NCI-H2171 treated with DMSO at 0.1 percent for 48 hours (cell line): Measurements from ENCODE around the gene PALLD.
"Not testable (repeated sequence)": the region's sequence is repeated elsewhere in the genome, so short reads cannot be mapped to it uniquely, and the experiment has no call there.

Experiments
- DNase-seq: peaks from one replicate; lab custom pipeline; 2025; lab: John Stamatoyannopoulos, UW

Gene PALLD

GRCh38 chr4:168908093-168908492 lies 411.2 kb downstream of the PALLD start:
- DNase-seq = no peak

DNA sequence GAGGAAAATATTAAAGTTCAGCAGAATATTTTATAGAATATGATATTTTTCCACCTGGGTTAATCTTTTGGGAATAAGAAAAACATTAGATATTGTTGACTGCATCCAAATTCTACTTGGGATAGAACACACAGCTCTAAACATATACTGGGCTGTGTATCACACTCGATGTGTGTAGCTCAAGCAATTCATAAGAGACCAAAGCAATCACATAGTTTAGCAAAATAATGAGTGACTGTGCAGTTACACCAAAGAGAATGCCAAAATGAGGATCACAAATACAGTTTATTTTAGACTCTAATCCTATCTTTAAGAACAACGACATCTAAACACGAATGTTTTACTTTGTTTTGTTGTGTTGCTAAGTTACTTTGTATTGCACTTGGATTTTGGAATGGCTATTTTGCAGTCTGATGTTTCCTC lies 412.0 kb downstream of the PALLD start:
- no peak for DNase-seq

- no peak for DNase-seq
Measured at GRCh38 chr4:168914095-168914494, 417.2 kb downstream of the PALLD start.

DNA sequence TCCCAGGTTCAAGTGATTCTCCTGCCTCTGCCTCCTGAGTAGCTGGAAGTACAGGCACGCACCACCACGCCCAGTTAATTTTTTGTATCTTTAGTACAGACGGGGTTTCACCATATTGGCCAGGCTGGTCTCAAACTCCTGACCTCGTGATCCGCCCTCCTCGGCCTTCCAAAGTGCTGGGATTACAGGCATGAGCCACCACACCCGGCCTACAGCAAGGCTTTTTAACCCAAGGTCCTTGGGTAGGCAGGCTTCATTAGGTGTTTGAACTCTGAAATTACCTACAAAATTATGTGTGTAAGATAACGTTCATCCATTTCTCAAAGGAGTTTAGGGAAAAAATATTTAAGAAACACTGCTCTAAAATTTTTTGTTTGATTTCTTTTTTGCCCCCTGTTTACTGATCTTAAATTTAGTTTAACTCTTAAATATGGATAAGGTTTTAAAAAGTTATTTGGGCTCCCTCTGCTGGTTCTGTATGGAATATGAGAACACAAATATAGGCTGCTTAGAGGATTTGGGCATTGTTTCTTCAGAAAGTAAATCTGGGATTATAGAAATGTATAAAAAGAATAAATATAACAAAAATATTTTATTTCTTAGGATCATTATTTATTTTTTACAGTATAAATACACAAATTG lies 420.4 kb downstream of the PALLD start:
- peak; percentile 28 for DNase-seq

DNA sequence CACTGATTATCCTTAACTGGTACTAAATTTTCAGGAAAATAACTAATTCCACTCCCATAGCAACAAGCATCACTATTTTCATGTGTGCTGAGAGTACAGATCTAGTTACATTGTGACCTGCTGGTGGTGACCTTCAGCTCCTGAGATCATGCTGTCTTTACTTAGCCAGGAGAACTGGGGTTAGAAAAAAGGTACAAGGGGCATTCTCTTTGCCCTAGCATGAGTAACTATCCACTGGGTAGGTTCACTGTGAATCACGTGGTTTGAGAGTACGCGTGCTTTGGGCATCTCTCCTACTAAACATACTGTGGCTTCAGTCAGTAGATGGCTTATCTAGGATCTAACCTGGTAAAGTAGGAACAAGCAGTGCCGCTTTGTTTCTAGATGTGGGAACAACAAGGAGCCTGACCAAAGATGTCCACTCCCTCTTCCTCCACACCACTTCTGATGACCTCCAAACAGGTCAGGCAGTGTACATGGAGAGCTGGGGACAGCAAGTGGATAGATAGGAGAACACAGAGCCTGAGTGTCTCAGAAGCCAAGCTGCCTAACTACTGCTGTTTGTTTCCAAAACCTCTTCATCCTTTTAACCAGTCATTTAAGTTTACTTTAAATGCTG lies 423.0 kb downstream of the PALLD start:
- no peak for DNase-seq

DNA sequence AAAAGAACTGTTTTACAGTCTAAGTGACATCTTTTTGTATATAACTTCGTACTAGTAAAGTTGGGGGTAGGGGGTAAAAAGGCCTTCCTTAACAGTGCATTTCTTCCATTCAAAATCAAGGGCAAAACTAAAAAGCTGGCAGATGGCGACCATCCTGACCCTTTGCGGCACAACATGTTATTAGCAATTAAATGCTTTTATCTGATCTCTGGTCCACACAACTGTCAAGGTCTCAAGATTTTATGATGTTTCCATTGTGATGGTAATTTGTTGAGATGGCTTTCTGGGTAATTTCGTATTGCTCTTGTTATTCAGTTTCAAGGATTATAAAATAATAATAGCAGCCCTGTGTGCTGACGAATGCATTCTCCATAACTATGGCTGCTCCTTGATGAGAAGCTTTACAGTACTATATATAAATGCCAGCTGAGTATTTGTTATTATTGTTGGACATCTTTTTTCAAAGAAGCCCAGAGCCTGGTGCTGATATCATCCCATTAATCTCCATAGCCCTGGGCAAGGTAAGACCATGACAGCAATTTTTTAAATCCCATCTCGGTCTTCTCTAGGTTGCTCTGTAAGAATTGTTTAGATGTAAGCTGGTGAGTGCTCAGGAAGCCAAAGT lies 423.7 kb downstream of the PALLD start:
- no peak for DNase-seq

- peak; percentile 66 for DNase-seq
Measured at GRCh38 chr4:168923526-168924194, 426.8 kb downstream of the PALLD start.

GRCh38 chr4:168924667-168925066 lies 427.8 kb downstream of the PALLD start:
- DNase-seq = no peak

GRCh38 chr4:168925789-168926490 lies 429.1 kb downstream of the PALLD start:
- DNase-seq = no peak

GRCh38 chr4:168928346-168928745 lies 431.5 kb downstream of the PALLD start:
- DNase-seq = no peak

GRCh38 chr4:168928875-168929274 lies 432.0 kb downstream of the PALLD start:
- no peak for DNase-seq

DNA sequence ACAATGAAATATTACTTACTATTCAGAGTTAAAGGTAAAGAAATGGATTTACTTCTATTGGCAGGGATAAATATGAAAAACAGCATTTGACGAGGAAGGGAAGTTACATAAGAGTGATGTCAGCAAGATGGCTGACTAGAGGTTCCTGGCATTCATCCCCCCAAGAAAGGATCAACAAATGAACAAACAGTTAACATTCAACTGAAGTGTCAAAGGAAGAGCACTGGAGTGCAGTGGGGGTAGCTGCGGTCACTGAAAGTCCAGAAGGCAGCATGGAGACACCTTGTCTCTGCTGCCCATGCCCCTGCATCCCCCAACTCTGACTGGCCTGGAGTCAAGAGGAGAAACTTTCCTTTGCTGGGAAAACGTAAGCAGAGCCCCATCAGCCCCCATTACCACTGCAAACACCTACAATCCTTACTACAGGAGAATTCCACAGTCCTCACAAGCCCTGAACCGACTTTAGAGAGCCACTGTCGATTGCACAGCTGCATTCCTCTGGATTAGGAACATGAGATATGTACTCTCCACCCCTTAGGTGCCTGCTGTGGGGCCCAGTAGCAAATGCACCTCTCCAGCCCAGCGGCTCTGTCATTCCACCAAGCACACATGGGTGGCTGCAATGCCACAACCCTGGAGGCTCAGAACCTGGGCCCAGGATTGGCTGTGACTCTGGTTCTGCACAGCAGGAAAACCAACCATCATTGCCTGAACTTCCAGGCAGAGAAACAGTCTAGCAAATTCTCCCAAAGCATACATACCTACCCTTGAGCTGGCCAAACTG lies 433.8 kb downstream of the PALLD start:
- no peak for DNase-seq

GRCh38 chr4:168931215-168931650 lies 434.4 kb downstream of the PALLD start:
- no peak for DNase-seq

DNA sequence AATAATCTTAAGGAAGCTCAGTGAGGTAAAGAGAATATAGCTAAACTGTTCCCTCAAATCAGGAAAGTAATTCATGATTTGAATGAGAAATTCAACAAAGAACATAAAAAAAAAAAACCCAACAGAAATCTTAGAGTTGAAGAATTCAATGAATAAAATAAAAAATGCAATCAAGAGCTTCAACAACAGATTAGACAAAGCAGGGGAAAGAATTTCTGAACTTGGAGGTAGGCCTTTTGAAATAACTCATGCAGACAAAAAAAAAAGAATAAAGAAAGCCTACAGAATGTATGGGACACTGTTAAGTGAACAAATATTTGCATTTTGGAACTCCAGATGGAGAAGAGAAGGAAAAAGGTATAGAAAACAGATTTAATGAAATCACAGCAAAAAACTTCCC lies 435.3 kb downstream of the PALLD start:
- DNase-seq = no peak

GRCh38 chr4:168933423-168933822 lies 436.6 kb downstream of the PALLD start:
- DNase-seq = no peak

DNA sequence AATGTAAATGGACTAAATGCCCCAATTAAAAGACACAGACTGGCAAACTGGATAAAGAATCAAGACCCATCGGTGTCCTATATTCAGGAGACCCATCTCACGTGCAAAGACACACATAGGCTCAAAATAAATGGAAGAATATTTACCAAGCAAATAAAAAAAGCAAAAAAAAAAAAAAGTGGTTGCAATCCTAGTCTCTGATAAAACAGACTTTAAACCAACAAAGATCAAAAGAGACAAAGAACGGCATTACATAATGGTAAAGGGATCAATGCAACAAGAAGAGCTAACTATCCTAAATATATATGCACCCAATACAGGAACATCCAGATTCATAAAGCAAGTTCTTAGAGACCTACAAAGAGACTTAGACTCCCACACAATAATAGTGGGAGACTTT lies 440.6 kb downstream of the PALLD start:
- DNase-seq = not testable (repeated sequence)

DNA sequence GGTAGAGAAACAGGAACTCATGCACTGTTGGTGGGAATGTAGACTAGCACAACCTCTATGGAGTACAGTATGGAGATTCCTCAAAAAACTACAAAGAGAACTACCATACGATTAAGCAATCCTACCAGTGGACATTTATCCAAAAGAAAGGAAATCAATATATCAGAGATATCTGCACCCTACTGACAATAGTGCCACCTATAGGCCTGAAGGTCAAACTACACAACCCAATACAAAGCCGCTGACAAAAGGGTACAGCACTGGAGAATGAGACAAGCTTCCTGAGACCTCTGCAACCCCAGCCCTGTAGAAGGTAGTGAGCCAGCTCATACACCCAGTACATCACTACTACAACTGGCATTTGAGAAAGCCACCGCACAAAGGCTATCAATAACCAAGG lies 446.1 kb downstream of the PALLD start:
- no peak for DNase-seq

- DNase-seq = no peak
Measured at GRCh38 chr4:168945291-168945690, 448.4 kb downstream of the PALLD start.

GRCh38 chr4:168952821-168953246 lies 456.0 kb downstream of the PALLD start:
- DNase-seq = peak; percentile 70

- DNase-seq = no peak
Measured at GRCh38 chr4:168955674-168956073, 458.8 kb downstream of the PALLD start.

- no peak for DNase-seq
Measured at GRCh38 chr4:168960716-168961115, 463.9 kb downstream of the PALLD start.
